ENCODE measurements around the gene PNPT1.
"Not testable (repeated sequence)": the region's sequence is repeated elsewhere in the genome, so short reads cannot be mapped to it uniquely, and the experiment has no call there.

PNPT1 gene

DNA sequence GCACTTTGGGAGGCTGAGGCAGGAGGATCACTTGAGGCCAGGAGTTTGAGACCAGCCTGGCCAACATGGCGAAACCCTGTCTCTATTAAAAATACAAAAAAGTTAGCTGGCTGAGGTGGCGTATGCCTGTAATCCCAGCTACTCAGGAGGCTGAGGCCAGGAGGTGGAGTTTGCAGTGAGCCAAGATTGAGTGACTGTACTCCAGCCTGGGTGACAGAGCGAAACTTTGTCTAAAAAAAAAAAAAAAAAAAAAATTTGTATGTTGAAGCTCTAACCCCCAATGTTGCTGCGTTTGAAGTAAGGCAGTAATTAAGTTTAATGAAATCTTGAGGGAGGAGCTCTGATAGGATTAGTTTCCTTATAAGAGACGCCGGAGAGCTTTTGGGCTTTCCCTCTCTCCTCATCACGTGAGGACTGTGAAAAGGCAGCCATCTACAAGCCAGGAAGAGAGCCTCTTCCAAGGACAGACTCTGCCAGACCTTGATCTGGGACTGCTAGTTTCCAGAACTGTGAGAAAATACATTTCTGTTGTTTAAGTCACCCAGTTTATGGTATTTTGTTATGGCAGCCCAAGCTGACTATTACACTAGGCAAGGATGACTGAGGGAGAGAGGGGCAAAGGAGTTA lies 11.5 kb upstream of the PNPT1 start:
- H3K27ac ChIP-seq (ENCODE audit: low read length), result no peak overlapping the region
- H2AFZ ChIP-seq (ENCODE audit: low read depth, low read length), result no peak overlapping the region

DNA sequence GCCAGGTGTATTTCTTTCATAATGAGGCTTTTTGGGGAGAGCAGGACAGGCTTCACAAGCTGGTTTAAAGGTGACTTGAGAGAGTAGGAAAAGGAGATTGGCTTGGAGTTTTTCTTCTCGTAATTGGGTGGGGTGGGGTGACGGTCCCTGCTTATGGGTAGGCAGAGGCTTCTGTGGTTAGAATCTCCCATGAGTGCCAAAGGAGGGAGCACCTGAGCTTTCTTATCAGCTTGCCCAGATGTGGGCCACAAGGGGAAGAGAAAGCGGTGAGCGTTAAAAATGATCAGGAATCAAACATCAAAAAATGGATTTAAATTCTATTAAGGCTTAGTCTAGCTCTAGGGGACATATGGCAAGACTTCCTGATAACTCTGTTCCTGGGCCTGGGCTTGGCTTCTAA lies 9.7 kb upstream of the PNPT1 start:
- H3K9me3 ChIP-seq (ENCODE audit: insufficient read depth, low read length), result no peaks in the 10 kb centered on the region

More for the DNA sequence above, 11.5 kb upstream of the PNPT1 start:
- H3K79me2 ChIP-seq (ENCODE audit: low read length), result no peaks in the 10 kb centered on the region
- H3K36me3 ChIP-seq (replicated peaks; ENCODE audit: low read depth, low read length), result no peaks in the 10 kb centered on the region
- H4K20me1 ChIP-seq (ENCODE audit: insufficient read depth, low read length), result no peaks in the 10 kb centered on the region
- H3K4me1 ChIP-seq (ENCODE audit: low read length), result peaks cover under 1% of the 10 kb centered on the region; the same call in 1 of the 2 replicates
- H3K9ac ChIP-seq (ENCODE audit: low read length), result no peak overlapping the region
- no peak overlapping the region for H3K4me3 ChIP-seq (ENCODE audit: low read length)
- TF ChIP-seq, protein P1, sequence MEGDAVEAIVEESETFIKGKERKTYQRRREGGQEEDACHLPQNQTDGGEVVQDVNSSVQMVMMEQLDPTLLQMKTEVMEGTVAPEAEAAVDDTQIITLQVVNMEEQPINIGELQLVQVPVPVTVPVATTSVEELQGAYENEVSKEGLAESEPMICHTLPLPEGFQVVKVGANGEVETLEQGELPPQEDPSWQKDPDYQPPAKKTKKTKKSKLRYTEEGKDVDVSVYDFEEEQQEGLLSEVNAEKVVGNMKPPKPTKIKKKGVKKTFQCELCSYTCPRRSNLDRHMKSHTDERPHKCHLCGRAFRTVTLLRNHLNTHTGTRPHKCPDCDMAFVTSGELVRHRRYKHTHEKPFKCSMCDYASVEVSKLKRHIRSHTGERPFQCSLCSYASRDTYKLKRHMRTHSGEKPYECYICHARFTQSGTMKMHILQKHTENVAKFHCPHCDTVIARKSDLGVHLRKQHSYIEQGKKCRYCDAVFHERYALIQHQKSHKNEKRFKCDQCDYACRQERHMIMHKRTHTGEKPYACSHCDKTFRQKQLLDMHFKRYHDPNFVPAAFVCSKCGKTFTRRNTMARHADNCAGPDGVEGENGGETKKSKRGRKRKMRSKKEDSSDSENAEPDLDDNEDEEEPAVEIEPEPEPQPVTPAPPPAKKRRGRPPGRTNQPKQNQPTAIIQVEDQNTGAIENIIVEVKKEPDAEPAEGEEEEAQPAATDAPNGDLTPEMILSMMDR (IDR thresholded peaks at IDR 0.05; ENCODE audit: low read depth, low read length), result no peak
- no peak for TF ChIP-seq EZH2phosphoT487 (IDR thresholded peaks at IDR 0.05; ENCODE audit: low read depth)
- no peaks in the 10 kb centered on the region for H3K9me3 ChIP-seq (ENCODE audit: insufficient read depth, low read length)
- H3K27me3 ChIP-seq (ENCODE audit: low read depth, low read length), result no peaks in the 10 kb centered on the region
- no peak overlapping the region for H3K4me2 ChIP-seq (ENCODE audit: low read length)

DNA sequence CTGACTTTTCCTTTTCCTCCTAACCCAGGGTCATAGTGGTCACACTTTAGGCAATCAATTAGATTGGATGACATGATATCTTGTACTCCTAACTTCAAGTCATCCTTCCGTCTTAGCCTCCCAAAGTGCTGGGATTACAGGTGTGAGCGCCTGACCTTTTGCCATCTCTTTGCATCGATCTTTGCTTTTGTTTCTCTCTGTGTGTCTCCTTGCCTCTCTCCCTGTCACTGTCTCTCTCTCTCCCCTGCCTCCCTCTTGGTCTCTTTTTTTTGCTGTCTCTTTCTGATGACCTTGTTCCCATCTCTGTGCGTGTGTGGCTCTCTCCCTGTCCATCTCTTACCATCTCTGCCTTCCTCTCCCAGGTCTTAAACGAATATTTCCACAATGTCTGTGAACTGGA lies 904 bp downstream of the PNPT1 start:
- H3K27me3 ChIP-seq (ENCODE audit: low read depth, low read length); H3K9me3 ChIP-seq (ENCODE audit: insufficient read depth, low read length); H4K20me1 ChIP-seq (ENCODE audit: insufficient read depth, low read length); H3K27ac ChIP-seq (ENCODE audit: low read length); H2AFZ ChIP-seq (ENCODE audit: low read depth, low read length): not testable (repeated sequence)
- Histone ChIP-seq H3K4me3 (ENCODE audit: low read length) (peak overlapping the region; percentile 80), H3K4me2 (ENCODE audit: low read length) (peak overlapping the region; percentile 67), H3K36me3 (replicated peaks; ENCODE audit: low read depth, low read length) (peaks cover 26% of the 10 kb centered on the region), H3K9ac (ENCODE audit: low read length) (peak overlapping the region; percentile 68; the same call in 1 of the 2 replicates), H3K4me1 (ENCODE audit: low read length) (peaks cover 13% of the 10 kb centered on the region), H3K79me2 (ENCODE audit: low read length) (peaks cover 62% of the 10 kb centered on the region)

More for the DNA sequence above, 9.7 kb upstream of the PNPT1 start:
- TF ChIP-seq, protein P1 (IDR thresholded peaks at IDR 0.05; ENCODE audit: low read depth, low read length), result no peak
- no peak for TF ChIP-seq EZH2phosphoT487 (IDR thresholded peaks at IDR 0.05; ENCODE audit: low read depth)
- H3K36me3 ChIP-seq (replicated peaks; ENCODE audit: low read depth, low read length), result no peaks in the 10 kb centered on the region
- H3K4me2 ChIP-seq (ENCODE audit: low read length), result no peak overlapping the region
- no peaks in the 10 kb centered on the region for H3K27me3 ChIP-seq (ENCODE audit: low read depth, low read length)
- no peak overlapping the region for H3K4me3 ChIP-seq (ENCODE audit: low read length)
- no peak overlapping the region for H3K9ac ChIP-seq (ENCODE audit: low read length)
- H4K20me1 ChIP-seq (ENCODE audit: insufficient read depth, low read length), result no peaks in the 10 kb centered on the region
- no peaks in the 10 kb centered on the region for H3K4me1 ChIP-seq (ENCODE audit: low read length)
- H3K79me2 ChIP-seq (ENCODE audit: low read length), result no peaks in the 10 kb centered on the region
- H3K27ac ChIP-seq (ENCODE audit: low read length), result no peak overlapping the region
- H2AFZ ChIP-seq (ENCODE audit: low read depth, low read length), result no peak overlapping the region

DNA sequence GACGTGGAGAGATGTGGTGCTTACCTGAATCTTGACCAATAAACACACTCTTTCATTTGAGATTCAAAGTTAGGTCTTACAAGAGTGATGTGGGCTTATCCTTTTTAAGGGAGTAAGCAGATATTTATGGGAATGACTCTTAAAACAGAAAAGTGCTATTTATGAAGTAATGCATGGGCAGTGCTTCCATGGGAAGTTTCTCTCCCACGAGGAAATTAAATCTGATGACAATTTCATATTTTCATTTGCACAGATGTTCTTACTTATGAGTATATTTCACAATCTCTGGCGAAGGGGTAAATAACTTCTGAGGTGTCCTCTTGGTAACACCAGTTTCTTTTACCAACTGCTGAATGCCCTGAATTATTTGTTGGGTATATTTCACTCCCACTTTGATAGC lies 21.0 kb downstream of the PNPT1 start:
- H3K4me3 ChIP-seq (ENCODE audit: low read length), result no peak overlapping the region
- no peaks in the 10 kb centered on the region for H3K4me1 ChIP-seq (ENCODE audit: low read length)
- TF ChIP-seq, protein P1 (IDR thresholded peaks at IDR 0.05; ENCODE audit: low read depth, low read length), result no peak
- TF ChIP-seq EZH2phosphoT487 (IDR thresholded peaks at IDR 0.05; ENCODE audit: low read depth), result no peak
- H3K9ac ChIP-seq (ENCODE audit: low read length), result no peak overlapping the region
- no peaks in the 10 kb centered on the region for H3K9me3 ChIP-seq (ENCODE audit: insufficient read depth, low read length)
- H3K36me3 ChIP-seq (replicated peaks; ENCODE audit: low read depth, low read length), result peaks cover 18% of the 10 kb centered on the region
- H3K27me3 ChIP-seq (ENCODE audit: low read depth, low read length), result no peaks in the 10 kb centered on the region
- H3K4me2 ChIP-seq (ENCODE audit: low read length), result no peak overlapping the region
- no peaks in the 10 kb centered on the region for H4K20me1 ChIP-seq (ENCODE audit: insufficient read depth, low read length)
- no peaks in the 10 kb centered on the region for H3K79me2 ChIP-seq (ENCODE audit: low read length)
- H3K27ac ChIP-seq (ENCODE audit: low read length), result no peak overlapping the region
- no peak overlapping the region for H2AFZ ChIP-seq (ENCODE audit: low read depth, low read length)

Data from OCI-LY3 (cell line).